ENCODE data around the gene CACNB1.
A peak's percentile ranks its signal among the peaks of the same experiment; 100 is the strongest.

The CACNB1 gene

DNA sequence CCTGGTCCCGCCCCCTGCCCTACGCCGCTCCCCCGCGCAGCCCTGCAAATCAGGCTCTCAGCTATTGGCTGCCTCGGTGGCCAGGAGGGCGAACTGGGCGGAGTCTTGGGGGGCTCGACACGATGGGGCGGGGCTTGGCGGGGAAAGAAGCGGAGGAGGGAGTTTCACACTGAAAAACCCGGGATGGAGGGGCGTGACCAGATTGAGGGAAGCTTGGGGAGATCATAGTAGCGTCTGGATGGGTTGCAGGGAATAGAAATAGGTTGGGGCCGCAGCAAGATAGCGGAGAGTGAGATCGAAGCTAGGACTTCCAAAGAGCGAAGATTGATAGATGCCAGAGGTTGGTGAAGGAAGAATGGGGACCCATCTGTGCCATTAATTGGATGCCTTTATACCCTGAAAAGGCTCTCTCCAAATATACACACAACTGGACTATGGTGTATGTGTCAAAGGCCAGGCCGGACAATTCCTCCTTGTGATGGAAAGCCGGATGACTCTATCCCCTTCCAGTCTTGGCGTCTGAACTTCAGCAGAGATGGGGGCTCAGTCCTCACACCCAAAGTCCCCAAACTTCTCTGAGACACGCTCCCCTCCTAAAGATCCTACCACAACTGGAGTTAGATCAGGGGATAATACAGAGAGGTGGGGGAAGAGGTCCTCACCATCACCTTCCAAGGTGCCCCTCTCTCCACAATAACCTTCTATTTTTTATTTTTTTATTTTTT is 28.7 kb upstream of the CACNB1 start:
- DNase-seq (ENCODE audit: low spot score), result no peak

DNA sequence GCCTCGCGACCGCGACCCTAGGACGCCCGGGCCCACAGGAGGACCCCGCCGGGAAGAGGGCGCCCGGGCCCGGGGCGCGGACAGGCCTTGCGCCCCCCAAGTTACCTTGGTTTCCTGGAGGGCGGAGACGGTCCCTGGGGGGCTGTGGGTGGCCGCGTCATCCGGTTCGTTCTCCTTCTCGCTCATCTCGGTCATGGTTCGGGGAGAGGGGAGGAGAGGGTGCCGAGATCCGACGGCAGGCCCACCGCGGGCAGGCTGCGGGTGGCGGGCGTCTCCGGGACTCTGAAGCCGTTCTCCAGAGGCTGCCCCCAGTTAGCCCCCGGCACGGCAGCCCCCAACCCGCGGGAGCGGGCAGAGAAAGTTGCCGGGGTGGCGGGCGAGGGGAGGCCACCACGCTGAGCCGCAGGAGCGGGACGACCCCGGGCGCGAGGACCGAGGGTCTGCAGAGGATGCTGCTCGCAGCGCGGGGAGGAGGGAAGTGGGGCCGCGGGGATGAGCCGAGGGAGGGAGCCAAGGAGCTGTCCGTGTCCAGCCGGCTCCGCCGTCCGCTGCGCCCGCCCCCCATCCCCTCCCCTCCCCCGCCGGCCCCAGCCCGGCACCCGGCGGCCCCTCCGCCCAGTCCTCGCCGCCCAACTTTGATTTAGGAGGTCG is 28.0 kb upstream of the CACNB1 start, which contains the start of gene STAC2:
STAC2 (minus strand) TSS at position 638 of the 651 bp plus-strand sequence; CDS start at position 195, 443 bp downstream.
- DNase-seq (ENCODE audit: low spot score), result no peak

DNA sequence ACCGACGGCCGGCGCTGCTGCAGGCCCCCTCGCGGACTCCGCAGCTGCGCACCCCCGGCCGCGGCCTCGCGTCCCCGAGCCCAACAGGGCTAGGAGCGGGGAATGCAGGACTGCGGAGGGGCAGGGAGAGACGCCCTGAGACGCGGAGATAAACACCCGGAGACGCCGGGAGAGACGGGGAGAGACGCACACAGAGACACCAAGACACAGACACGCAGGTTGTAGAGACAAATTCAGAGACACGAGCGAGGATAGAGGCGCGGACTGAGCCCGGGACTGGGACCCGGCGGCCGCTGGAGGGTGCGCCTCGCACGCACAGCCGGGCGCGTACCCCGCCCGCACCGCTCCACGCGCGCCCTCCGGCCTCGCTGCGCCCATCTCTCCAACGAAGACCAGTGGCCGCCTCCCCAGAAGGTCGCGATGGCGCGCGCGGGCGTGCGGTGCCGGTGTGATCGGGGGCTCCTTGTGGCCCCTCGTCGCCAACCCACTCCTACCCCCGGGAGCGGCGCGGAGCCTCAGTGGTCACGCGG is 27.4 kb upstream of the CACNB1 start:
- DNase-seq (ENCODE audit: low spot score), result no peak

GRCh38 chr17:39223907-39224777 is 26.7 kb upstream of the CACNB1 start:
- DNase-seq (ENCODE audit: low spot score), result no peak

- no peak for DNase-seq (ENCODE audit: low spot score)
These were observed 25.7 kb upstream of the CACNB1 start for GRCh38 chr17:39222866-39223834.

DNA sequence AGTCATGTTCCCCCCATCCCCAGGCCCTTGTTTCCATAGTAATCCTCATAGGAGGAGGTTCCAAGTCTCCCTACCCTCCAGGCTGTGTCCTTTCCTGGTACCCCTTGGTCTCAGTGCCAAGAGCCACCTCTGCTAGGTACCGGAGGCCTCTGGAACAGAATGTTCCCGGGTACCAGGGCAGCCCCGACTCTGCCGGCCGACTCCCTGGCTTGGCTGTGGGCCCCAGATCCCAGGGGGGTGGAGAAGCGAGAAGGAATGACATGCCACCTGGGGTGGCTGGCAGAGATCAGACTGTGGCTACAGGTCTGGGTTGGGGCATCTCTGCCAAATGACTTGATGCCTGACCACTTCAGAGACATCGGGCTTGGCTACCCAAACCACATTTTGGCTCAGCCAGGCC is 24.7 kb upstream of the CACNB1 start:
- peak; percentile 47 for DNase-seq (ENCODE audit: low spot score)

GRCh38 chr17:39221572-39221971 is 24.1 kb upstream of the CACNB1 start:
- DNase-seq (ENCODE audit: low spot score), result no peak

DNA sequence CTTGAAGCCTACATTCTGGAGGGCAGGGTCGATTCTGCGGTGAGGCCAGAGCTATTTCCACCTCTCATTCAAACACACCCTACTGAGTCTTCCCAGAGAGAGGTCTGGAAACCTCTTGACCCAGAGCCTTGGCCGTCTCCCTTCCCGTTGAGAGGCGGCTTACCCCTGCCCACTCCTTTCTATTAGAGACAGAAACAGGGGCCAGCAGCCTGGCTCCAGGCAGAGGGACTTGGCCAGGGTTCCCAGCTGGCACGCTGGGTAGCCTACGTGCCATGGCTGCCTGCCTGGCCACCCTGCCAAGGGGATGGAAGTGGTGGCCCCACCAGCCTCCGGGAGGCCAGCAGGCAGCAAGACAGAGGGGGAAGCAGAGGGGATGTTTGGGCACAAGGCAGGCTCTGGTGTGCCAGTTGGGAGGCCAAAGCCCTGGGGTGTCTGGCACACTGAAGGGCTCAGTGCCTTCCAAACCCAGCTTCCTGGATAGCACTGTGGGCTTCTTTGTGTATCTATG is 22.2 kb upstream of the CACNB1 start:
- DNase-seq (ENCODE audit: low spot score), result no peak

DNA sequence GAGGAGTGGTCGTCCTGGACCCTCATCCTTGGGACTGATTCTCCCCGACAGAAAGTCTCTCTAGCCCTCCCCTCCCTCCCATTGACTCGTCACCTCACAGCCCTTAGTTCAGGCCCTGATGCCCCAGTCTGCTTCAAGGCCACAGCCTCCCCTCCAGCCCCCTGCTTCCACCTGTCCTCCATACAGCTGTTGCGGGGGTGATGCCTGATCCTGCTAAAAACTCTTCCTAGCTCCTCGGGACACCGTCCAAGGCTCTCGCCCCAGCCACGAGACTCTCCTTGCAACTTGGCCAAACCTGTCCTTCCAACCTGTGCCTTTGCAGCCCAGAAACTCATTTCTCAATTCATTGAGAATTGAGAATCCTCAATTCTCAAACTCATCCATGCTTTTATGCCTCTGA is 21.4 kb upstream of the CACNB1 start:
- DNase-seq (ENCODE audit: low spot score), result no peak

DNA sequence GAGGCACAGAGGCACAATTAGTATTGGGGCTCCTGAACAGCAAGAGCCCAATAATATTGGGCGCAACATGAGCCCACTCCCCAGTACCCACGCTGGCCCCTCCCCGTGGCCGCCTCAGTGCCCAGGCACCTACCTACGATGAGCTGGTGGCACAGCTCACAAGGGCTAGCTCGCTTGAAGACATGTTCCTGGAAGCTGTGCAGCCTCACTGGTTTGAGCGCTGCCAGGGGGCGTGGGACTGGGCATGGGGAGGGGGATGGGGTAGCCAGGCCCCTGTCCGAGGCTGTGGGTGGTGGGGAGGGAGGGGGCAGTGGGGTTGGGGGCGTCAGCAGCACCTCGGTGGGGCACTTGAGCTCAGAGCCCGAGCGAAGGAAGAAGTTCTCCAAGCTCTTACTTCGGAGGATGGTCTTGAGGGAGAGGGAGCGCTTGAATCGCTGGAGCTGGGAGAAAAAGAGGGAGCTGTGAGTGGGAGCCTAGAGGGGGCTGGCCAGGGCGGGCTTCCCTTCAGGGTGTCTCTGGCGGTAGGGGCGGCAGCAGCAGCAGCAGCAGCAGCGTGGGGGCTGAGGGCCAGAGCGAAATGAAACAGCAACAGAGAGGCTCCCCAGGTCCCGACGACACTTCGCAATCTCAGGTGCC is 20.4 kb upstream of the CACNB1 start:
- no peak for DNase-seq (ENCODE audit: low spot score)

DNA sequence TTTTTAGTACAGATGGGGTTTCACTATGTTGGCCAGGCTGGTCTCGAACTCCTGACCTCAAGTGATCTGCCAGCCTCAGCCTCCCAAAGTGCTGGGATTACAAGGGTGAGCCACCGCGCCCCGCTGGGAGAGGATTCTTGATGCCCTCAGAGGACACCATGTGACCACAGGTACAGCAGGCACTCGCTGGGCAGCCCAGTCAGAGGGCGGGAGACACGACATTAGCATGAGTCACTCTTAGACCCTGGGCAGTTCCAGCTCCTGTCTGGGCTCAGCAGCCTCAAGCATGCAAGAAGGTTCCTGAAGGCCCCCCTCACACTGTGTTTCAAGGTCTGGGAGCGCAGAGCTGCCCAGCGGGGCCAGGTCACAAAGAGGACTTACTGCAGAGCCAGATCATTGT is 16.4 kb upstream of the CACNB1 start:
- peak; percentile 83 for DNase-seq (ENCODE audit: low spot score)

DNA sequence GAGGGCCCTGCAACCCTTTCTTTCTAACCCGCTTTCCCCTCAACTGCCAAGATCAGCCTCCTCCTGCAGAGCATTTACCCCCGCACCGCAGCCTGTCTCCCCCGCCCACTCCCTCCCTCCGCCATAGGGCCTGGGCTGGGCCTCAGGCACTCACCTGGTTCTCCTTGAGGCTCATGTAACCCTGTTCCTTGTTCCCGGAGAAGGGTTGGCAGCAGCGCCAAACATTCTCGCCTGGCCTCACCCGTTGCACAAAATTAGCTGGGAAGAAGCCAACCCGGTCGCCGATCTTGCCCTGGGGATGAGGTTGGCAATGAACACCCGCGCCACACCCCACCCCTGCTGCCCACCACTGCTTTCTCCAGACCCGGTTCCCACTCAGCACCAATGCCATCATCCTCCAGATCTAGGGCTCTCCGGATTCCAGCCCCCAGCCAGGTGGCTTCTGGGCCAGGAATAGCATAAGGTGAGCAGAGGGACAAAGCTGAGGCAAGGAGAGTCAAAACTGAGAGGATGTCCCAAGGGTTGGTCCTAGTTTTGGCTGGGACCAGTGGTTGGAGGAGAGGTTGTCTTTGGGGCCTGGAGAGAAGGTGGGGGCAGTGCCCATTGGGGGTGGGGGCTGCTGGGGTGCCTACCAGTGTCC is 15.5 kb upstream of the CACNB1 start:
- no peak for DNase-seq (ENCODE audit: low spot score)

GRCh38 chr17:39212195-39212810 is 14.8 kb upstream of the CACNB1 start:
- no peak for DNase-seq (ENCODE audit: low spot score)

- no peak for DNase-seq (ENCODE audit: low spot score)
These were observed 12.6 kb upstream of the CACNB1 start for GRCh38 chr17:39210093-39210434.

DNA sequence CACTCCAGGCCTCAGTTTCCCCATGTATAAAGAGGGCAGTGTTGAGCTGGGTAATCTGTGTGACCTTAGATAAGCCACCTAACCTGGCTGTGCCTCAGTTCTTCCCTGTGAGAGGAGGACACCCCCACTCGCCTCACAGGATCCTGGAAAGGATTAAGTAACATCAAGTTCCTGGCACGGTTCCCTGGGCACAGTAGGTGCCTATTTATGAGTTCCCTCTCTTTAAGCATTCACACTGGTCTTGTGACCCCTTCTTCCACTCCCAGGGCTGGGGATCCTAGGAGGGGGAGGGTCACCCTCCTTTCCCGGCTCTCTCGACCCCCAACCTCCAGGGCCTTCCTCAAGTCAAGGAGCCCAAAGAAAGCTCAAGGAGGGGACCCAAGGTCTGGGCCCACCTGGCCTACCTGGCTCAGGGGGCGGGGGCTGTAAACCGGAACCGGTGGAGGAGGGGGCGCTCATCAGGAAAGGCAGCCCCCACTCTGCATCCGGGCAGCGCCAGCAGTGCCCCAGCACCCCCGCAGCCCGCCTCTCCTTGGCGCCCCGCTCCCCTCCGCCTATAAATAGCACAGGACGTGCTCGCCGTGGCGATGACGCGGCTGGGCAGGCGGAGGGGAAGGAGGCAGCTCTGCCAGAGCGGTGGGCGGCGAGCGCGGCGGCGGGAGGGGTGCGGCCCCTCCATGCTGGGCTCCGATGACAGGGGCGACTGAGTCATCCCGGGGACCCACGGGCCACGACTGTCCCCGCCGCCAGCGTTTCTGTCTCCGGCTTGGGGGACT is 12.0 kb upstream of the CACNB1 start:
- no peak for DNase-seq (ENCODE audit: low spot score)

- DNase-seq (ENCODE audit: low spot score), result no peak
These were observed 11.4 kb upstream of the CACNB1 start for GRCh38 chr17:39208893-39209292.

GRCh38 chr17:39208136-39208535 is 10.7 kb upstream of the CACNB1 start:
- DNase-seq (ENCODE audit: low spot score), result no peak

DNA sequence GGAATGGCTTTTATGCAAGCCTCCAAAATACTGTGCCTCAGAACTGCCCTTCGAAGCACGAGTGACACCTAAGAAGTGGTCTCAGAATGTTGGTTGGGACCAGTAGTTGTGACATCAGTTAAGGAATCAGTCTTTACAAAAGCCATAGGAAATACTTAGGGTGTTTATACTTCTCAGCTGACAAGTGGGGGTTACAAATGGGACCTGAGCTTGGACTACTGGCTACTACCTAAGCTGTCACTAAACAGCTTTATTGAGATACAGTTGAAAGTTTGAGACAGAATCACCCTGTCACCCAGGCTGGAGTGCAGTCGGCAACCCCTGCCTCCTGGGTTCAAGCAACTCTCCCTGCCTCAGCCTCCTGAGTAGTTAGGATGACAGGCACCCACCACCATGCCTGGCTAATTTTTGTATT is 7.7 kb upstream of the CACNB1 start:
- no peak for DNase-seq (ENCODE audit: low spot score)

- no peak for DNase-seq (ENCODE audit: low spot score)
These were observed 6.8 kb upstream of the CACNB1 start for GRCh38 chr17:39204245-39204644.

Measured in SW480 (cell line).